HG03103 (cell line): ENCODE measurements around the gene ADM2.

Source experiments
- ATAC-seq: cut with Tn5 transposase; IDR thresholded peaks from one replicate; pipeline ENCODE4 v1.9.1; 2021; ENCODE audit warnings: low read depth; ENCODE audit not compliant: unreplicated experiment

The ADM2 gene

DNA sequence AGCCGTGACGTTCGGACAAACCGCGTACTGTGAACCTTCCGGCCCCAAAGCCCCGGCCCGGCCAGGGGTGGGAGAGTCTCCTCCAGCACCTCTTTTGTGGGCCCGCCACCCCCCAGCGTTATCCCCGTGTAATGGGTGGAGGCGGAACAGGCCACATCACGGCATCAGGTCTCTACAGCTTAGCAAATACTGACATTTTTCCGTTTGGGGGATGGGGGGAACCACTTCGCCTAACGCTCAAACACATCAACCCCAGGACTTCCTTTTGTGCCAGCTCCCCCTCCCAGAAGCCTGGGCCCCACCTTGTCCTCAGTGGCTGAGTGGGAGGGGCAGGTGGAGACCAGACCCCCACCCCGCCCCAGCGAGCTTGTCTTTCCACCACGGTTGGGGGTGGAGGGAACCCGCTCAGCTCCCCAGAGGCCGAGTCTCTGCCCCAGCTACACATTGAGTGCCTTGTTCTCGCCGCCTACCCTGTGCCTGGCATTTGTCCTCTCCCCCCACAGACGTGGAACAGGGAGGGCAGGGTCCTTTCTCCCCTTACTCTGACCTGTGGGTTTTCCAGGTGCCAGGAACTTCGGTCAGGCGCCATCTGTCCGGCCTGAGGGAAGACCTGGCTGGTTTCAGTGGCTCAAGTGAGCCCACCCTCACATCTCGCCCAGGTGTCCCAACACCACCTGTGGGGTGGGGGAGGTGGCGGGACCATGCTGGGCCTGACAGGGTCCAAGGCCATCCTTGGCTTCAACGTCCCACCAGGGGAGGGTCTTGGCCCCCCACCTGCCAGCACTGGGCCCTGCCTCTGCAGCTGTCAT, 36.1 kb upstream of the ADM2 start:
- no peak for ATAC-seq

DNA sequence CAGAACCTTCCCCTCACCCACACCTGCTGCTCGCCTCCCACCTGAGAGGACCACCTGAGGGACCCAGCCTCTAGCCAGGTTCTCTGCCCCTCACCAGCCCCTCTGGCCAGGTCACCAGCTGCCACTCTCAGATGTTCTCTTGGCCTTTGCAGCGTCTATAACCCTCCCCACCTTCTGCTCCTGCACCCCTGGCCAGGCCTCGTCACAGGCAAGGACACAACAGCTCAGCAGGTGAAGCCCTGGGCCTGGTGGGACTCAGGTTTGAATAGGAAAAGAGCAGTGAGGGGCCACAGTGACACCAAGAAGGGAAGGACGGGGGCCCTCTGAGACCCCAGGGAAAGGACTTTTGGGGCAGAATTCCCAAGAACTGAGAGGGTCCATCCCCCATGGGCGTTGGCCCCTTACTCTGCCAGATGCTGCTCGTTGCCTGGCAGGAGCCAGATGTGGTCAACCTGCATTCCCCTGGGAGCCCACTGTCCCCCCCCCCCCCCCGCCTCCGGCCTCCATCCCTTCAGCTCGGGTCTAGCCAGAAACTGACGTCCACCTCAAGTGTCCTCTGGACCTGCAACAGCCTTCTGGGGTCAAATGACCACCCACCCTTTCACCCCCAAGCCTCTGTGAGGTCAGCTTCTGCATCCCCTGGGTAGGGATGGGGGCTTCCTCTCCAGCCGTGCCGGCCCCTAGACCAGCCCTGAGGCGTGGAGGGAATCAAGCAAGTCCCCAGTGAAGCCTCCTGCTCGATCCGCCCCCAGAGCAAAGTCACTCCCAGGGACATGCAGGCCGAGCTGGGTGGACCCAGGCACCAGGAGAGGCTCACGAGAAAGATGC, 35.2 kb upstream of the ADM2 start:
- no peak for ATAC-seq

DNA sequence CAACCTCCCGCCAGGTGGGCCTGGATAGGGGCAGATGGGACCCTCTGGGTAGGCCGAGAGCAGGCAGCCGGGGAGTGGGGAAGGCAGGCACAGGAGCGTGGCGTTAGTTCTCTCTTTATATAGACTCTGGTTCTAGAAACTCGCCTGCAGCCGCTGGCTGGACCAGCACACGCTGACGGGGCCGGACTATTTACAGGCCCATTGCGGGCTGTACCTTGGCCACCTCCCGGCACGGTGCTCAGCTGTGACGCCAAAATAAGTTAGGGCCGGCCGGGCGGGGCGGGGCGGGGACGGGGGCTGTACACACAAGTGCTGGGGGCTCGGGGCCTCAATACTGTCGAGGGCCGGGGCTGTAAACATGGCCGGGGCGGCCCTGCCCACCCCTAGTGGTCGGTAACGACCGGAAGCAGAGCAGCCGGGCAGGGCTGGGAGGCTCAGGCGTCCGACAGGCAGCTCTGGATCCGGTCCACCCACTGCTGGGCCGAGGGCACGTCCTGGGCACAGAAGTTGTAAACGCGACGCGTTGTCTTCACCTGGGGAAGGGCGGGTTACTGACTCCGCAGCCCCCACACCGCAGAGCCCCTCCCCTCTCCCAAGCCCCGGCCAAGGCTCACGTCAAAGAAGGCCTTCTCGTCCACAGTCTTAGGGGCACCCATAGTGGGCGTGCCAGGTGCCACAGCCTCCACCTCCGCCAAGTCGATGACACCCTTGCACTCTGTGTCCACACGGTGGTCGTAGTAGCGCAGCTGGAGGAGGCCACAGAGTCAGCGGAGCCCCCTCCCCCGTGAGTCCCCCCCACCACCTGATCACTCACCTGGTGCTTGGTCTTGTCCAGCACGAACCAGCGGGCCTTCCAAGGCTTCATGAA, 34.4 kb upstream of the ADM2 start:
- no peak for ATAC-seq

- no peak for ATAC-seq
Observed at GRCh38 chr22:50447576-50448551, 33.5 kb upstream of the ADM2 start.

- ATAC-seq, result no peak
Observed at GRCh38 chr22:50452649-50453048, 28.7 kb upstream of the ADM2 start.

DNA sequence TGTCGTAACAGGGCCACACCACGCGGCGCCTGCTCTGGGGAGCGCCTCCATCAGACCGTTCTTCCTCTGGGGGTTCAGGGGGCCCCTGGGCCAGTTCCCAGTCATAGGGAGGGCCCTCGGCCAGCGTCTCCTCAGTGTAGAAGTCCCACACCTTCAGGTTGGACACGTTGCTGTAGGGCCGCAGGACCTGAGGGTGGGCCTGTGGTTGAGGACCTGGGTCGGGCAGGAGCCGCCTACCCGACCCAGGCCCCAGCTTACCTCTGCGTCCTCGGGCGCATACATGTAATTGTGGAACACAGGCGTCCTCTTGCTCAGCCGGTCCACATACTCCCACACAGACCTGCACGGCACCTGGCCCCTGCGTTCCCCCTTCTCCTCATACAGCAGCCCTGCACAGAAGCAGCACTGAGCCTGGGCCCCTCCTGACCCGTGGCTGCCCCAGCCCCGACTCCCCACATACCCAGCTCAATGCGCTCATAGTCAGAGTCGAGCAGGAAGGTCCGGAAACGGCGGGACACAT, 26.7 kb upstream of the ADM2 start:
- no peak for ATAC-seq

DNA sequence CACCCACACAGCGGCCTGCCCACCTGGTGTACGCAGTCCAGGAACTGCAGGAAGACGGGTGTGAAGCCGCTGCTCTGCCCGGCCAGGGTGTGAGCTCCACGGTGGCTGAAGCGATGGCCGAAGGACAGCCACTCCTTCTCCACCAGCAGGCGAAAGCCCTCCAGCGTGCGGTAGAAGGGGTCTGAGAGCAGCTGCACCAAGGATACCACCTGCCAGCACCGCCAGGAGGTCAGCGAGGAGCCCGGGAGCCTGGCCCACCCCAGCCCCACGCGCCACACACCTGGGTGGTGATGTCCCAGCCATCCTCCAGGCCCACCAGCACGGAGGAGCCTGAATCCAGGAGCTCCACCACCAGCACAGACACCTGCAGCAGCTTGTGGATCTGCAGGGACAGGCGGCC, 26.1 kb upstream of the ADM2 start:
- ATAC-seq, result no peak

DNA sequence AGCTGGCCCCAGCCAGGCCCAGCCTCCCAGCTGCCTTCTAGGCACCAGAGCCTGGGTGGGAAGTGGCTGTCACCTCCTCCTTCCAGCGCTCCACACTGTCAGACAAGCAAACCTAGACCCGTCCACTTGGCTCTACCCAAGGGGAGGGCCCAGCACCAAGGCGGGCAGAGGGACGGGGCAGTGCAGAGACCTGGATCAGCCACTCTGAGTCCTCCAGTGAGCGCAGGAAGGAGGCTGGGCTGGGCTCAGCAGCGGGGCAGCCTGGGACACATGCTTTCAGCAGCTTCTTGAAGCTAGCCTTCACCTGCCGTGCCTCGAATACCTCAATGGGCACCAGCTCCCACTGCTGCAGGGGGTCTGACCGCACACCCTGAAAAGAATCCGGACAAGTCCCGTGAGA, 25.3 kb upstream of the ADM2 start:
- no peak for ATAC-seq

DNA sequence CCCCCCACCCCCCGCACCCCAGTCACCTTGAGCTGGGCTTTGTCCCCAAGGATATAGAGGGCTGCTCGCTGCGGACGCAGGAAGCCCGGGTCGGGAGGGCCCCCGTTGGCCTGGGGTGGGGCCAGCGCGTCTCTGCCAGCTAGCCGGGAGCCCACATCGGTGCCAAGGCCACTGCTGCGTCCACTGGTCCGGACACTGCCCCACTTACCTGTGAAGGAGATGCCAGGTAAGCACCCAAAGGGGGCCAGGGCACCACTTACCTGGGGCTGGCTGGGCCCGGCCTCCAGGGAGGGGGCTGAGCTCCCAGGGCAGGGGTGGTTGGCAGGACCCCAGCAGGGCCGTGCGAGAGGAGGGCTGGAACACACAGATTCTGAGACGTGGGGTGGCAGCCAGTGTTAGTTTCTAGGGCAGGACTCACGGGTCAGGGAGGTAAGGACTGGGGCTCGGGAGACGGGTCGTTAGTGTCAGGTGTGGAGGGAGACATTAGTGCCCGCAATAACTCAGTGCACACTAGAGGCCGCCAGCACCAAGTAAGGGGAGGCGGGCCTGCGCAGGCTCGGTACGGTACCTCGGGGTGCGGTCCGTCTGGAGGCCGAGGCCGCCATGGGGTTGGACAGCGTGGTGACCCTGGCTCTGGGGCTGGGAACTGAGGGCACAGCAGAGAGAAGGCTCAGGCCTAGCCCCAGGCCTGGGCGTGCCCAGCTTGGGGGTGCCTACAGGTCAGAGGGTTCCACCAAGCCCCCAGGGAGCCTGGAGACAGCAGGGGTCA, 24.7 kb upstream of the ADM2 start:
- ATAC-seq, result no peak

GRCh38 chr22:50459016-50459415, 22.3 kb upstream of the ADM2 start:
- ATAC-seq, result no peak

DNA sequence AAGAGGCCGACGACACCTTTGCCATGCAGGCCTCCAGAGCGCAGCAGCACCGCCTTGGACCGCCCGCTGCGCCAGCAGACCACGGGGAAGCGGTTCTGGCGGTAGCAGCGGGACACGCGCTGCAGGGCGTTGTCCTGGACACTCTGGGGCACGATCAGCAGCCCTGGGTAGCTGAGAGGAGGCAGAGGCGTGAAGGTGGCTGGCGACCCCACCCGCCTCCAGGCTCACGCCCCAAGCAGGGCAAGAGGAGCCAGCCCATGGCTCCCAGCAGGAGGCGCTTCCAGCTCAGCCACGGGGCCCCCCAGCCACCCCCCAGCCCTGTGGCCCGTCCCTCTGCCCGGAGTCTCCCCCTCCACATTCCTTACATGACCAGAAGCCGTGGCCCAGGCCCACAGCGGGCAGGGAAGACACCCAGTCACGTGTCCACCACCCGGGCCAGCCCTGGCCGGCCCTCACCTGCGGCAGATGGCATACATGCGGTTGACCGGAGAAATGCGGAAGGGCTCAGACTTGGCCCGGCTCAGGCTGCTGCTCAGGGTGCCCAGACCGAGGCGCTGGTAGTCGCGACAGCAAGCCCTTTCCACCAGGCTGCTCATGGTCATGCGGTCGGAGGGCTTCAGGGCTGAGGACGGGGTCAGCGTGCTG, 21.7 kb upstream of the ADM2 start:
- ATAC-seq, result no peak

DNA sequence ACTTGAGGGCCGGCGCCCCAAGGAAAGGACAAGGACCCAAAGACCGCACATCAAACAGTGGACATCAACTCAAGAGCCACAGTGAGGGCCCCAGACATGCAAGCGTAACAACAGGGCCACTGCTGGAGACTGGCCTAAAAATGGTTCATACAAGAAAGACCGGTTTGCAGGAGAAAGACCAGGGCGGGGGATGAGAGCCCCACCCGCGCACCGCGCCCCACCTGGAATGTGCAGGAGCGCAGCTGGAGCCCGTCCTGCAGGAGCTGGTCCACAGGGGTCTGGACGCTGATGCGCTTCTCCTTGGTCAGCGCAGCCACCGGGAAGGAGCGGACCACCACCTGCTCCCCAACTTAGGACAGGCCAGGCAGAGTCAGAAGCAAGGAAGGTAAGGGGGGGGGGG, 20.4 kb upstream of the ADM2 start:
- no peak for ATAC-seq

GRCh38 chr22:50461536-50461935, 19.8 kb upstream of the ADM2 start:
- no peak for ATAC-seq

GRCh38 chr22:50461979-50462540, 19.3 kb upstream of the ADM2 start:
- no peak for ATAC-seq

DNA sequence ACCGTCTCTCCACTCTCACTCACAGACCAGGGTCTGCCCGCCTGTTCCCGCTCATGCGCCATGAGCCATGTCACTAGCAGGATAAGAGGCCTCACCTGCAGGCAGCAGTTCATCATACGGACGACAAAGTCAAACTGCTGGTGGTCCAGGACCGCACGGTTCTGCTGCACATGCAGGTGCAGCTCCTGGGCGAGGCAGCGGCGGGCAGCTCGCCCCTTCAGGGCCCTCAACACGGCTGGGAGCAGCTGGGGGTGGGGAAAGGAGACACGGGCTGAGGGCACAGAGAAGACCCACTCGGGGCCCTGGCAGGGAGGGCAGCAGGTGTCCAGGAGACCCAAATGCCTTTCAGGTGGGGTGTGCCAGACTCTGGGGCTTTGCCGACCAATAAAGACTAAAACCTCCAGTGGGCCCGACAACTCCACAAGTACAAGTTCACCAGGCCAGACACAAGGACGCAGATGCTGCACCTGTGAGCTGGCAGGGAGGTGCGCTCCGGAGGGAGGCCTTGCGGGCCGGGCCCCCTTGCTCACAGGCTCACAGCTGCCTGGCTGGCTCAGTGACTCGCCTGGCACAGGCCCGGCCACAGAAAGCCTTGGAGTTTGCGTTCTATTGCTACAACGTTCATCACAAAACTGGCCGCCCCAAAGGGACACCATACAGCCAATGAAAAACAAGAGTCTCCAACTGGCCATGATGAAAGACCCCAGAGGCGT, 18.0 kb upstream of the ADM2 start:
- ATAC-seq, result no peak

- ATAC-seq, result no peak
Observed at GRCh38 chr22:50464451-50464850, 16.9 kb upstream of the ADM2 start.
